IMR-90 (cell line): ENCODE results near the gene F12. TPM values are rescaled to one million over a fixed set of nuclear protein-coding genes. Genes with fewer than 3 reads are reported as not detected.

ENCODE experiments used
- ATAC-seq: fragments of 200-7000 bp; cut with Tn5 transposase; 2 replicates; pipeline ENCODE4 v1.9.1; 2020; ENCODE audit warnings: low read depth, mild to moderate bottlenecking, moderate library complexity
- BruUV-seq: library from RNA; stranded (reverse); fragments of 400-500 nt; replicated peaks from 2 replicates; lab custom pipeline; 2021; lab: Mats Ljungman, UMichigan
- CTCF ChIA-PET: fragments of 300-600 bp; formaldehyde crosslinking; extraction: SDS; loops from one replicate; lab custom pipeline; 2021; ENCODE audit warnings: antibody characterized with exemption; lab: Yijun Ruan, JAX
- POLR2A ChIA-PET: fragments of 300-600 bp; sonication (Branson Sonifier 250); formaldehyde crosslinking; loops from one replicate; lab custom pipeline; 2022; ENCODE audit warnings: antibody characterized with exemption; ENCODE audit not compliant: unreplicated experiment; lab: Charles Lee
- DNase-seq: peaks from one replicate; pipeline ENCODE4 v3.0.0; 2013
- H2AFZ ChIP-seq: replicated peaks from 2 replicates; pipeline ENCODE3; 2013; ENCODE audit warnings: low read length, mild to moderate bottlenecking; ENCODE audit not compliant: poor library complexity
- H2AK5ac ChIP-seq: 2 replicates; pipeline ENCODE4 v1.6.1; 2013; ENCODE audit warnings: low read depth, low read length, inconsistent platforms
- H2AK9ac ChIP-seq: replicated peaks from 2 replicates; pipeline ENCODE3; 2013; ENCODE audit warnings: mild to moderate bottlenecking, low read depth, low read length, moderate library complexity; ENCODE audit not compliant: poor library complexity
- H2BK120ac ChIP-seq: 2 replicates; pipeline ENCODE4 v1.6.1; 2013; ENCODE audit warnings: low read depth, low read length, inconsistent platforms
- H2BK15ac ChIP-seq: 3 replicates; pipeline ENCODE4 v1.6.1; 2013; ENCODE audit warnings: low read depth, low read length, inconsistent platforms
- H2BK20ac ChIP-seq: 2 replicates; pipeline ENCODE4 v1.6.1; 2013; ENCODE audit warnings: low read depth, mild to moderate bottlenecking, inconsistent platforms, low read length, moderate library complexity
- H2BK5ac ChIP-seq: 2 replicates; pipeline ENCODE4 v1.6.1; 2013; ENCODE audit warnings: mild to moderate bottlenecking, low read depth, low read length, inconsistent platforms; ENCODE audit not compliant: poor library complexity, severe bottlenecking
- H3K14ac ChIP-seq: replicated peaks from 2 replicates; pipeline ENCODE4 v1.6.1; 2013; ENCODE audit warnings: low read depth, low read length, inconsistent platforms
- H3K18ac ChIP-seq: 2 replicates; pipeline ENCODE4 v1.6.1; 2013; ENCODE audit warnings: low read depth, low read length, control low read depth
- H3K23ac ChIP-seq: 2 replicates; pipeline ENCODE4 v1.6.1; 2013; ENCODE audit warnings: low read depth, low read length, inconsistent platforms
- H3K27ac ChIP-seq: 2 replicates; pipeline ENCODE4 v1.5.1; 2013; ENCODE audit warnings: mild to moderate bottlenecking, control low read depth, low read length; ENCODE audit not compliant: insufficient read depth
- H3K27me3 ChIP-seq: 2 replicates; pipeline ENCODE4 v1.6.1; 2013; ENCODE audit warnings: low read length; ENCODE audit not compliant: control insufficient read depth, insufficient read depth
- H3K36me3 ChIP-seq: 2 replicates; pipeline ENCODE4 v1.6.1; 2013; ENCODE audit warnings: low read length, mixed read lengths; ENCODE audit not compliant: control insufficient read depth, insufficient read depth
- H3K4ac ChIP-seq: 2 replicates; pipeline ENCODE4 v1.6.1; 2013; ENCODE audit warnings: low read depth, low read length, inconsistent platforms
- H3K4me1 ChIP-seq: 2 replicates; pipeline ENCODE4 v1.6.1; 2013; ENCODE audit warnings: low read length, mixed read lengths; ENCODE audit not compliant: control insufficient read depth, insufficient read depth
- H3K4me2 ChIP-seq: 2 replicates; pipeline ENCODE4 v1.6.1; 2013; ENCODE audit warnings: low read depth, mild to moderate bottlenecking, control low read depth, low read length, moderate library complexity
- H3K4me3 ChIP-seq: 2 replicates; pipeline ENCODE4 v1.5.1; 2013; ENCODE audit warnings: low read depth, mild to moderate bottlenecking, control low read depth, low read length, moderate library complexity; ENCODE audit not compliant: insufficient read depth
- H3K56ac ChIP-seq: 2 replicates; pipeline ENCODE4 v1.6.1; 2013; ENCODE audit warnings: low read length, inconsistent platforms; ENCODE audit not compliant: insufficient read depth; ENCODE audit errors: extremely low read depth
- H3K79me1 ChIP-seq, 2 experiments: 2 replicates each; pipeline ENCODE4 v1.6.1; 2013; ENCODE audit warnings: low read length in 2 of 2, inconsistent platforms in 1 of 2, low read depth in 1 of 2
- H3K9ac ChIP-seq: 2 replicates; pipeline ENCODE4 v1.6.1; 2013; ENCODE audit warnings: low read depth, low read length, control low read depth
- H3K9me1 ChIP-seq: 2 replicates; pipeline ENCODE4 v1.6.1; 2013; ENCODE audit warnings: low read length, inconsistent platforms; ENCODE audit not compliant: insufficient read depth
- H3K9me3 ChIP-seq: 2 replicates; pipeline ENCODE4 v1.6.1; 2013; ENCODE audit warnings: low read length; ENCODE audit not compliant: control insufficient read depth, insufficient read depth
- H4K20me1 ChIP-seq: 2 replicates; pipeline ENCODE4 v1.6.1; 2013; ENCODE audit warnings: low read length, inconsistent platforms; ENCODE audit not compliant: insufficient read depth
- H4K5ac ChIP-seq: 2 replicates; pipeline ENCODE4 v1.6.1; 2013; ENCODE audit warnings: mild to moderate bottlenecking, low read depth, low read length, control low read depth
- H4K8ac ChIP-seq, 2 experiments: 2 replicates each; pipeline ENCODE4 v1.6.1; 2013; ENCODE audit warnings: low read depth in 2 of 2, low read length in 2 of 2, control low read depth in 1 of 2, inconsistent platforms in 1 of 2
- H4K91ac ChIP-seq: 2 replicates; pipeline ENCODE4 v1.6.1; 2013; ENCODE audit warnings: low read depth, low read length, inconsistent platforms; ENCODE audit not compliant: insufficient read depth
- CEBPB ChIP-seq: IDR thresholded peaks from 2 replicates; pipeline ENCODE4 v1.6.1; 2012; ENCODE audit warnings: low read depth, low read length, improper control_type of control experiment
- CHD1 ChIP-seq: IDR thresholded peaks from 2 replicates; pipeline ENCODE4 v1.6.1; 2012; ENCODE audit warnings: low read depth, low read length, improper control_type of control experiment
- FOS ChIP-seq: fragments of 150-350 bp; IDR thresholded peaks from 2 replicates; pipeline ENCODE4 v1.6.1; 2016; ENCODE audit warnings: low read depth, low read length
- NFE2L2 ChIP-seq: fragments of 150-350 bp; IDR thresholded peaks from 2 replicates; pipeline ENCODE4 v1.6.1; 2016; ENCODE audit warnings: low read depth, mild to moderate bottlenecking, low read length
- POLR2A ChIP-seq: IDR thresholded peaks from 2 replicates; pipeline ENCODE4 v1.6.1; 2012; ENCODE audit warnings: mild to moderate bottlenecking, low read depth, low read length
- RAD21 ChIP-seq: IDR thresholded peaks from 2 replicates; pipeline ENCODE4 v1.6.1; 2012; ENCODE audit warnings: low read length, improper control_type of control experiment
- RCOR1 ChIP-seq: IDR thresholded peaks from 2 replicates; pipeline ENCODE4 v1.6.1; 2012; ENCODE audit warnings: mild to moderate bottlenecking, low read length, improper control_type of control experiment; ENCODE audit not compliant: insufficient replicate concordance
- RFX5 ChIP-seq: IDR thresholded peaks from 2 replicates; pipeline ENCODE4 v1.8.0; 2012; ENCODE audit warnings: low read depth, mild to moderate bottlenecking, low read length, moderate library complexity
- WGBS, 2 experiments: methylation state at CpG; one replicate each; pipeline versions ENCODE4 v1.1.5 to v1.1.7; 2013; ENCODE audit warnings: missing lambda C conversion rate in 2 of 2; ENCODE audit not compliant: insufficient read length in 1 of 2; ENCODE audit errors: extremely low coverage in 2 of 2; 5-methylcytosine and 5-hydroxymethylcytosine counted together
- dilution Hi-C: fragments of 300-500 bp; cut with HindIII; formaldehyde crosslinking; loops from one replicate; pipeline ENCODE4 v1.14.3; 2018; ENCODE audit warnings: low sequenced_read_pairs; ENCODE audit not compliant: unreplicated experiment
- in situ Hi-C: fragments of 300-500 bp; cut with MboI; formaldehyde crosslinking; loops from 3 replicates; pipeline ENCODE4 v1.14.3; 2019; ENCODE audit warnings: low sequenced_read_pairs, inconsistent platforms, mixed read lengths
- intact Hi-C: fragments of 100-400 bp; cut with micrococcal nuclease; formaldehyde crosslinking; loops from 2 replicates; pipeline ENCODE4 v1.10.0; 2022
- polyA plus RNA-seq, 3 experiments: library from polyadenylated mRNA; depleted of rRNA; stranded (reverse); fragments of >200 nt; gene quantifications; 2 replicates each; pipeline ENCODE4 v1.2.3, GENCODE V29; 2012; ENCODE audit warnings: low replicate concordance in 1 of 3
- total RNA-seq: library from RNA; depleted of rRNA; stranded (reverse); fragments of >200 nt; gene quantifications from 2 replicates; pipeline ENCODE4 v1.2.3, GENCODE V29; 2012
- TF ChIP-seq, protein P1 (sequence below): fragments of 150-350 bp; IDR thresholded peaks from 2 replicates; pipeline ENCODE4 v1.6.1; 2017; ENCODE audit warnings: mild to moderate bottlenecking, antibody characterized with exemption, low read length, low read depth
- TF ChIP-seq, protein P2 (sequence below): conservative IDR thresholded peaks from 2 replicates; pipeline ENCODE4 v1.5.1; 2012; ENCODE audit warnings: mild to moderate bottlenecking, low read depth, low read length, improper control_type of control experiment

F12 gene
- total and polyA plus RNA-seq, 2 of the 4 experiments (the other 2 are of a cell fraction) = 0.36 to 1.2 TPM

DNA sequence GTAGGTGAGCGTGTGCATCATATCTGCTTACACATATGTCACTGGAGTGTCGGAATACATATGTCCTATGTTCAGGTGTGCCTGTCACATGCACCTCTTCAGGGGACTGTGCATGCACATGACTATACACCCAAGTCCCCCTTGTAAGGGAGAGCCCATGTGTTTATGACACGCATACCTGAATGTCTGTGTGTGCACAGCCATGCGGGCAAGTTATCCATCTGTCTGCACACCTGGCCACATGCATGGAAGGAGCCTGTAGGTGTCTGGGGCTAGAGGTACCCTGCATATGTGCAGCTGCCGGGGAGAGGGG is 52.3 kb downstream of the F12 start (continued):
- no peak for TF ChIP-seq CEBPB
- no peak for TF ChIP-seq NFE2L2
- TF ChIP-seq, protein P1, sequence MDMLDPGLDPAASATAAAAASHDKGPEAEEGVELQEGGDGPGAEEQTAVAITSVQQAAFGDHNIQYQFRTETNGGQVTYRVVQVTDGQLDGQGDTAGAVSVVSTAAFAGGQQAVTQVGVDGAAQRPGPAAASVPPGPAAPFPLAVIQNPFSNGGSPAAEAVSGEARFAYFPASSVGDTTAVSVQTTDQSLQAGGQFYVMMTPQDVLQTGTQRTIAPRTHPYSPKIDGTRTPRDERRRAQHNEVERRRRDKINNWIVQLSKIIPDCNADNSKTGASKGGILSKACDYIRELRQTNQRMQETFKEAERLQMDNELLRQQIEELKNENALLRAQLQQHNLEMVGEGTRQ = no peak
- no peak for TF ChIP-seq RAD21
- no peak for TF ChIP-seq POLR2A

DNA sequence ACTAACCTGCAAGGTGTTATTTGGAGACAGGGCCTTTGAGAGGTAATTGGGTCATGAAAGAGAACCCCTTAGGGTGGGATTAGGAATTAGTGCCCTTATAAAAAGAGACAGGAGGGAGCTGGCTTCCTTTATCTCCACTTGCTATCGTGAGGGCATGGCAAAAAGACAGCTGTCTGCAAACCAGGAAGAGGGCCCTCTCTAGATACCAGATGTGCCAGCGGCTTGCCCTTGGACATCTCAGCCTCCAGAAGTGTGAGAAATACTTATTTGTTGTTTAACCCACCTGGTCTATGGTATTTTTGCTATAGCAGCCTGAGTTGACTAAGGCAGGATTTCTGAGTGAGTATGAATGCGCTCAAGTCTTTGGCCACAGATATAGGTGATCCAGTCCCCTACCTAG is 52.6 kb downstream of the F12 start:
- H2BK120ac ChIP-seq = no peak overlapping the region
- no peak overlapping the region for H2AK5ac ChIP-seq
- H3K27ac ChIP-seq = no peak overlapping the region
- H3K4me3 ChIP-seq = no peak overlapping the region
- ATAC-seq (no peak), DNase-seq (no peak)
- no peak overlapping the region for H4K8ac ChIP-seq
- in situ Hi-C loops (no loop called here), dilution Hi-C loops (no loop called here), intact Hi-C loops (no loop called here)
- no peak overlapping the region for H2BK20ac ChIP-seq
- H2AFZ ChIP-seq = no peak overlapping the region
- no peaks in the 10 kb centered on the region for H4K20me1 ChIP-seq
- no peaks in the 10 kb centered on the region for H3K36me3 ChIP-seq
- H3K14ac ChIP-seq = no peak overlapping the region
- WGBS, 2 experiments = 83% methylated on average over 1 of the region's 3 CpGs; no CpG with 5 or more reads in 1 of the 2 experiments
- CTCF ChIA-PET = interaction anchor here (1.6 kb wide), 1 partner anchor 12 kb away, joined by 4 read pairs; no protein-coding TSS in a partner anchor
- H3K4me2 ChIP-seq = no peak overlapping the region
- H3K27me3 ChIP-seq = peaks cover 24% of the 10 kb centered on the region
- POLR2A ChIA-PET = no interaction called here
- peaks cover 3% of the 10 kb centered on the region; the same call in 1 of the 2 replicates for H3K9me1 ChIP-seq
- no peak overlapping the region for H3K18ac ChIP-seq
- BruUV-seq = no TSS peak
- no peak overlapping the region for H3K4ac ChIP-seq
- no peak overlapping the region for H3K9ac ChIP-seq
- peaks cover 2% of the 10 kb centered on the region; the same call in 1 of the 2 replicates for H3K9me3 ChIP-seq
- H3K23ac ChIP-seq = no peak overlapping the region
- H3K4me1 ChIP-seq = no peaks in the 10 kb centered on the region
- no peak overlapping the region for H4K5ac ChIP-seq
- H2BK15ac ChIP-seq = no peak overlapping the region
- H4K91ac ChIP-seq = no peak overlapping the region
- TF ChIP-seq, protein P2, sequence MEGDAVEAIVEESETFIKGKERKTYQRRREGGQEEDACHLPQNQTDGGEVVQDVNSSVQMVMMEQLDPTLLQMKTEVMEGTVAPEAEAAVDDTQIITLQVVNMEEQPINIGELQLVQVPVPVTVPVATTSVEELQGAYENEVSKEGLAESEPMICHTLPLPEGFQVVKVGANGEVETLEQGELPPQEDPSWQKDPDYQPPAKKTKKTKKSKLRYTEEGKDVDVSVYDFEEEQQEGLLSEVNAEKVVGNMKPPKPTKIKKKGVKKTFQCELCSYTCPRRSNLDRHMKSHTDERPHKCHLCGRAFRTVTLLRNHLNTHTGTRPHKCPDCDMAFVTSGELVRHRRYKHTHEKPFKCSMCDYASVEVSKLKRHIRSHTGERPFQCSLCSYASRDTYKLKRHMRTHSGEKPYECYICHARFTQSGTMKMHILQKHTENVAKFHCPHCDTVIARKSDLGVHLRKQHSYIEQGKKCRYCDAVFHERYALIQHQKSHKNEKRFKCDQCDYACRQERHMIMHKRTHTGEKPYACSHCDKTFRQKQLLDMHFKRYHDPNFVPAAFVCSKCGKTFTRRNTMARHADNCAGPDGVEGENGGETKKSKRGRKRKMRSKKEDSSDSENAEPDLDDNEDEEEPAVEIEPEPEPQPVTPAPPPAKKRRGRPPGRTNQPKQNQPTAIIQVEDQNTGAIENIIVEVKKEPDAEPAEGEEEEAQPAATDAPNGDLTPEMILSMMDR = no peak
- TF ChIP-seq CHD1 (no peak), CEBPB (no peak), FOS (no peak), RFX5 (no peak), RCOR1 (no peak)
- H2BK5ac ChIP-seq = no peak overlapping the region
- H3K79me1 ChIP-seq = no peaks in the 10 kb centered on the region
- H3K56ac ChIP-seq = no peak overlapping the region
- H2AK9ac ChIP-seq = no peak overlapping the region
